BE2C (cell line): ENCODE data around the gene LUC7L.

Source experiments
- DNase-seq: peaks from one replicate; pipeline ENCODE4 v3.0.0-alpha.2; 2020
- H3K27me3 ChIP-seq: fragments of 250-450 bp; sonication (Bioruptor Pico); 2 replicates; pipeline ENCODE4 v1.5.1; 2020; ENCODE audit warnings: mild to moderate bottlenecking
- H3K36me3 ChIP-seq: fragments of 250-450 bp; sonication (Bioruptor Pico); 2 replicates; pipeline ENCODE4 v1.5.1; 2020; ENCODE audit warnings: mild to moderate bottlenecking
- H3K4me1 ChIP-seq: fragments of 250-450 bp; sonication (Bioruptor Pico); 2 replicates; pipeline ENCODE4 v1.5.1; 2020
- H3K4me3 ChIP-seq: 2 replicates; pipeline ENCODE4 v1.5.1; 2011; ENCODE audit warnings: low read depth, low read length
- H3K9me3 ChIP-seq: fragments of 250-450 bp; sonication (Bioruptor Pico); 2 replicates; pipeline ENCODE4 v1.5.1; 2020
- TF ChIP-seq, protein P1 (sequence below): IDR thresholded peaks from 2 replicates; pipeline ENCODE4 v1.5.1; 2012; ENCODE audit warnings: mild to moderate bottlenecking, low read depth, low read length

LUC7L gene

DNA sequence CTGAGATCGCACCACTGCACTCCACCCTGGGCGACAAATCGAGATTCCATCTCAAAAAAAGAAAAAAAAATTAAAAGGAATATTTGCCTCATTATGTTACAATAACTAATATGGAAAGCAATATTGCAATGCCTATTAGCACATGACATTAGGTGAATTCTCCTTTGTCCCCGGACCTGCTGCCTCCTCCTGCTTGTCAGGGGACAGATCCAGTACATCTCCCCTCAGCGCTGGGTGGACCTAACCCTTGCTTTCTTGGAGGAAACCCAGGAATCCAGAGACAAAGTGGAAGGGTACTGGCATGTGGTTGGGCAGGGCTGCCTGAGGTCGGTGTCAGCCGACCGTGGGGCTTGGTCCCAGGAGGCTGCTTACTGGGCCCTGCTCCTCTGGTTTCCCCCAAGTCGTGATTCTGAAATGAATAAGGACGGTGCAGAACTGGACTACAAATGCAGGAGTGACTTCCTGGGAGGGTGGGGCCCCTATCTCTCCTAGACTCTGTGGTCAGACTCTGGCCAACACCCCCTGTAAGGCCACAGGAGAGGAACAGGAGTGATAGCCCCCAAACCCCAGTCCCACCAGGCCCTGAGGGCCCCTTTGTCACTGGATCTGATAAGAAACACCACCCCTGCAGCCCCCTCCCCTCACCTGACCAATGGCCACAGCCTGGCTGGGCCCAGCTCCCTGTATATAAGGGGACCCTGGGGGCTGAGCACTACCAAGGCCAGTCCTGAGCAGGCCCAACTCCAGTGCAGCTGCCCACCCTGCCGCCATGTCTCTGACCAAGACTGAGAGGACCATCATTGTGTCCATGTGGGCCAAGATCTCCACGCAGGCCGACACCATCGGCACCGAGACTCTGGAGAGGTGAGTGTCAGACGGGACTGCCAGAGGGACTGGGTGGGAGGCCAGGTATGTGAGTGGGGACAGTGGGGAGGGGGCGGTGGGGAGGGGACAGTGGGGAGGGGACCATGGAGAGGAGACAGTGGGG, 76.8 kb downstream of the LUC7L start, which contains the start of gene HBZ:
Gene HBZ (plus strand): TSS at position 504 of the 988 bp plus-strand sequence. CDS start 266 bp downstream, at position 770.
- H3K4me3 ChIP-seq, result no peak within 1 kb of the TSS
- TF ChIP-seq, protein P1, sequence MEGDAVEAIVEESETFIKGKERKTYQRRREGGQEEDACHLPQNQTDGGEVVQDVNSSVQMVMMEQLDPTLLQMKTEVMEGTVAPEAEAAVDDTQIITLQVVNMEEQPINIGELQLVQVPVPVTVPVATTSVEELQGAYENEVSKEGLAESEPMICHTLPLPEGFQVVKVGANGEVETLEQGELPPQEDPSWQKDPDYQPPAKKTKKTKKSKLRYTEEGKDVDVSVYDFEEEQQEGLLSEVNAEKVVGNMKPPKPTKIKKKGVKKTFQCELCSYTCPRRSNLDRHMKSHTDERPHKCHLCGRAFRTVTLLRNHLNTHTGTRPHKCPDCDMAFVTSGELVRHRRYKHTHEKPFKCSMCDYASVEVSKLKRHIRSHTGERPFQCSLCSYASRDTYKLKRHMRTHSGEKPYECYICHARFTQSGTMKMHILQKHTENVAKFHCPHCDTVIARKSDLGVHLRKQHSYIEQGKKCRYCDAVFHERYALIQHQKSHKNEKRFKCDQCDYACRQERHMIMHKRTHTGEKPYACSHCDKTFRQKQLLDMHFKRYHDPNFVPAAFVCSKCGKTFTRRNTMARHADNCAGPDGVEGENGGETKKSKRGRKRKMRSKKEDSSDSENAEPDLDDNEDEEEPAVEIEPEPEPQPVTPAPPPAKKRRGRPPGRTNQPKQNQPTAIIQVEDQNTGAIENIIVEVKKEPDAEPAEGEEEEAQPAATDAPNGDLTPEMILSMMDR, result no peak
- peaks cover 7% of the 10 kb centered on the region; the same call in 1 of the 2 replicates for H3K27me3 ChIP-seq
- no peak for DNase-seq
- no peaks in the 10 kb centered on the region for H3K36me3 ChIP-seq
- no peaks in the 10 kb centered on the region for H3K9me3 ChIP-seq
- H3K4me1 ChIP-seq, result peaks cover 7% of the 10 kb centered on the region

DNA sequence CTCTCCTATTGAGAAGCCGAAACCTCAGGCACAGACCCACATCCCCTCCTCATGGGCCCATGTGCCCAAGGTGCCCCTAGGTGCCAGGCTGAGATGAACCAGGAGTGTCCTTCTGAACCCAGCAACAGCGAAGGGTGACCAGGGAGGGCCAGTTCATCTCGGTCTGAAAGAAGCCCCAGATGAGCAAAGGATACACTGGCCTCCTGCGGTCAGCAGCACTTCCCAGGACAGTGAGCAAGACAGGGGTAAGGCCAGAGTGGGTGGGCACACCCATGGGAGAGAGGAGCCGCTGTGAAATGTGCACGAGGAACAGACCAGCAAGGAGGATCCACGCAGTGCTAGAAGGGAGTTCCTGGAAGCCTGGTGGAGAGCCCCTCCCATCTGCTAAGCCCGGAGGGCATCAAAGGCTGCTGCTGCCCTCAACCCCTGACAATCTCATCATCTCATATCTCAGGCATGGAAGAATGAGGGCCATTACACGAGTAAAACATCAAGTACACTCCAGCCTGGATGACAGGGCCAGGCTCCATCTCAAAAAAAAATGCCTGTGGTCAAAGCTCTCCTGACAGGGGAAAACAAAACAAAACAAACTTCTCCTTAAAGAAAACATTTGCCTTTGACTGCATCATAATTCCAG, 80.1 kb downstream of the LUC7L start:
- Histone ChIP-seq H3K4me1 (peaks cover 7% of the 10 kb centered on the region), H3K9me3 (no peaks in the 10 kb centered on the region), H3K4me3 (no peak overlapping the region), H3K27me3 (no peaks in the 10 kb centered on the region), H3K36me3 (no peaks in the 10 kb centered on the region)
- TF ChIP-seq, protein P1, result no peak
- peak; percentile 55 for DNase-seq

DNA sequence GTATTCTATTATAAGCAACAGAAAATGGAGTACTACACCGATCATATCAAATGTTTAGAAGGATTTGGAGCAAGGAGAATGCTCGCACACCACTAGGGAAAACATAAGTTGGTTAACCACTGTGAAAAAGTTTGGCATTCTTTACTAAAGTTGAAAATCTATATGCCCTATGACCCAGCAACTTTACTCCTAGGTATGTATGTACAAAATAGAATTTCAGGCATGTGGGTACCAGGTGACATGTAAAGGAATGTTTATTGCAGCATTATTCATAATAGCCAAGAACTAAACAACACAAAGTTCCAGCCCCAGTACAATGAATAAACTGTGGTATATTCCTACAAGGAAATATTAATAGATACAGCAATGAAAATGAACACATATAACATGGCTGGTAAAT, 82.6 kb downstream of the LUC7L start:
- TF ChIP-seq, protein P1, result no peak
- Histone ChIP-seq H3K9me3 (no peaks in the 10 kb centered on the region), H3K4me3 (no peak overlapping the region), H3K36me3 (no peaks in the 10 kb centered on the region), H3K4me1 (peaks cover 7% of the 10 kb centered on the region), H3K27me3 (no peaks in the 10 kb centered on the region)
- no peak for DNase-seq

DNA sequence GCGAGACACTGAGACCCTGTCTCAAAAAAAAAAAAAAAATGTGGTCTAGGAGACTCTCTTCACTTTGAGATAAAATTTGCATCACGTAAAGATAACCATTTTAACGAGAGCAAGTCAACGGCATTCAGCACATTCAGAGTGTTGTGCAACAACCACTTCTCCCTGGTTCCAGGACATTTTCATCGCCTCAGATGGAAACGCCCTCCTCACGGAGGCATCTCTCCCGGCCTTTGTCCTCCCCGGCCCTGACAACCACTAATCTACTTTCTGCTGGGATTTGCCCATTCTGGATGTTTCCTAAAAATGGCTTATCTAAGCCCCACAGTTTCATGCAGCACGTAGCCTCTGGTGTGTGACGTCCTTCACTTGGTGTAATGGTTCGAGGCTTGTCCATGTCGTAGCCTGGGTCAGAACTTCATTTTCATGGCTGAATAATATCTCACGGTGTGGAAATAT, 84.4 kb downstream of the LUC7L start:
- Histone ChIP-seq H3K4me3 (no peak overlapping the region), H3K9me3 (no peaks in the 10 kb centered on the region), H3K36me3 (no peaks in the 10 kb centered on the region), H3K4me1 (peaks cover 7% of the 10 kb centered on the region), H3K27me3 (no peaks in the 10 kb centered on the region)
- DNase-seq, result no peak
- TF ChIP-seq, protein P1, result no peak

DNA sequence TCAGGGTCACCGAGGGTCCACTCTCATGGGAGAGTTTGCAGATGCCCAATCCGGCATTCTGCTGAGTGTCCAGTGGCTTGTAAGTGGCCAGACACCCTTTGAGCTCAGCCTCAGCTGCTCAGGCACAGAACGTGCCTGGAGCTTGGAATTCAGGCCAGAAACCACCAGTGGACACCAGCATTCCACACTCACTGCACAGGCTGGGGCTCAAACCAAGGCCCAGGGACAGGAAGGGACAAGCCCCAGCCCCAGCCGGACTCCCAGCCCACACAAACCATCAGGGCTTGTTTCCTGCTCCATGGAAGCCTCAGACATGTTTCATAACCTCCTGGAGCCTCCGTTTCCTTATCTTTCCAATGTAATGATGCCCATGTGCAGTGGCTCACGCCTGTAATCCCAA, 85.8 kb downstream of the LUC7L start:
- DNase-seq, result no peak
- H3K4me3 ChIP-seq, result no peak overlapping the region
- TF ChIP-seq, protein P1, result no peak
- H3K4me1 ChIP-seq, result no peaks in the 10 kb centered on the region
- no peaks in the 10 kb centered on the region for H3K27me3 ChIP-seq
- H3K9me3 ChIP-seq, result no peaks in the 10 kb centered on the region
- no peaks in the 10 kb centered on the region for H3K36me3 ChIP-seq
